Neural cell (in vitro differentiated cells): ENCODE measurements around the gene HDAC3. TPM values are rescaled to one million over a fixed set of nuclear protein-coding genes. Genes with fewer than 3 reads are reported as not detected.
A peak's percentile ranks its signal among the peaks of the same experiment; 100 is the strongest.

ENCODE experiments used
- H2AFZ ChIP-seq: fragments of 200-600, 300-800 bp; sonication (generic), shearing (Covaris generic); 2 replicates; pipeline ENCODE4 v1.6.0; 2014; ENCODE audit warnings: low read depth, mild to moderate bottlenecking, antibody characterized with exemption, low read length, moderate library complexity
- H3F3A ChIP-seq: fragments of 200-600 bp; shearing (Covaris generic); 2 replicates; pipeline ENCODE4 v1.6.1; 2016; ENCODE audit warnings: mild to moderate bottlenecking, moderate library complexity, mixed read lengths, antibody characterized with exemption, low read length; ENCODE audit not compliant: insufficient read depth, poor library complexity, severe bottlenecking
- H3K27ac ChIP-seq: fragments of 200-600, 300-800 bp; sonication (generic), shearing (Covaris generic); 2 replicates; pipeline ENCODE4 v1.5.1; 2014; ENCODE audit warnings: mild to moderate bottlenecking, low read length, moderate library complexity
- H3K27me3 ChIP-seq: fragments of 300-800, 200-600 bp; sonication (generic), shearing (Covaris generic); 2 replicates; pipeline ENCODE4 v1.6.0; 2014; ENCODE audit warnings: mild to moderate bottlenecking, low read depth, low read length, moderate library complexity; ENCODE audit not compliant: insufficient read depth
- H3K36me3 ChIP-seq: fragments of 300-800, 200-600 bp; sonication (generic), shearing (Covaris generic); 2 replicates; pipeline ENCODE4 v1.5.1; 2014; ENCODE audit warnings: mild to moderate bottlenecking, antibody characterized with exemption, low read length, moderate library complexity; ENCODE audit not compliant: insufficient read depth
- H3K4me2 ChIP-seq: fragments of 300-800, 200-600 bp; sonication (generic), shearing (Covaris generic); 2 replicates; pipeline ENCODE4 v1.6.0; 2014; ENCODE audit warnings: mild to moderate bottlenecking, low read length
- H3K4me3 ChIP-seq: fragments of 300-800, 200-600 bp; sonication (generic), shearing (Covaris generic); 2 replicates; pipeline ENCODE4 v1.5.1; 2014; ENCODE audit warnings: mild to moderate bottlenecking, low read length, moderate library complexity
- H3K79me2 ChIP-seq: fragments of 200-600 bp; shearing (Covaris generic); replicated peaks from 2 replicates; pipeline ENCODE4 v1.6.0; 2014; ENCODE audit warnings: mild to moderate bottlenecking, low read length, moderate library complexity; ENCODE audit not compliant: insufficient read depth
- H3K9ac ChIP-seq: fragments of 300-800, 200-600 bp; sonication (generic), shearing (Covaris generic); 2 replicates; pipeline ENCODE4 v1.6.1; 2016; ENCODE audit warnings: mild to moderate bottlenecking, low read length, mixed read lengths
- H3K9me2 ChIP-seq: fragments of 200-600 bp; shearing (Covaris generic); 2 replicates; pipeline ENCODE4 v1.6.1; 2016; ENCODE audit warnings: mild to moderate bottlenecking, low read length, mixed read lengths; ENCODE audit not compliant: insufficient read depth
- H3K9me3 ChIP-seq: fragments of 200-600, 300-800 bp; sonication (generic), shearing (Covaris generic); 2 replicates; pipeline ENCODE4 v1.6.1; 2016; ENCODE audit warnings: mild to moderate bottlenecking, mixed run types, low read length, moderate library complexity, mixed read lengths
- H4K20me1 ChIP-seq: fragments of 200-600 bp; shearing (Covaris generic); 2 replicates; pipeline ENCODE4 v1.6.1; 2016; ENCODE audit warnings: mild to moderate bottlenecking, mixed run types; ENCODE audit not compliant: insufficient read depth
- EP300 ChIP-seq: fragments of 450-650 bp; conservative IDR thresholded peaks from 2 replicates; pipeline ENCODE4 v1.6.1; 2014; ENCODE audit warnings: antibody characterized with exemption, mild to moderate bottlenecking, moderate library complexity; ENCODE audit not compliant: poor library complexity, severe bottlenecking
- EZH2 ChIP-seq: fragments of 200-600, 300-800 bp; shearing (Covaris generic), sonication (generic); IDR thresholded peaks from 2 replicates; pipeline ENCODE4 v1.6.1; 2014; ENCODE audit warnings: antibody characterized with exemption, low read length, borderline replicate concordance, mild to moderate bottlenecking; ENCODE audit not compliant: insufficient read depth, poor library complexity, severe bottlenecking
- MXI1 ChIP-seq: fragments of 450-650 bp; conservative IDR thresholded peaks from 2 replicates; pipeline ENCODE4 v1.6.1; 2014; ENCODE audit warnings: antibody characterized with exemption, mild to moderate bottlenecking; ENCODE audit not compliant: poor library complexity, severe bottlenecking
- POLR2AphosphoS5 ChIP-seq: IDR thresholded peaks from 2 replicates; pipeline ENCODE4 v1.6.1; 2012
- RAD21 ChIP-seq: fragments of 450-650 bp; conservative IDR thresholded peaks from 2 replicates; pipeline ENCODE4 v1.6.1; 2014; ENCODE audit warnings: antibody characterized with exemption, mild to moderate bottlenecking, moderate library complexity
- REST ChIP-seq: IDR thresholded peaks from 2 replicates; pipeline ENCODE4 v1.6.1; 2012; ENCODE audit warnings: borderline replicate concordance
- SMC3 ChIP-seq: fragments of 450-650 bp; conservative IDR thresholded peaks from 2 replicates; pipeline ENCODE4 v1.6.1; 2014; ENCODE audit warnings: antibody characterized with exemption, mild to moderate bottlenecking, moderate library complexity; ENCODE audit not compliant: poor library complexity
- TAF1 ChIP-seq: IDR thresholded peaks from 2 replicates; pipeline ENCODE4 v1.6.1; 2012; ENCODE audit warnings: low read depth
- polyA minus RNA-seq: library from RNA; depleted of rRNA, polyadenylated mRNA; stranded (reverse); fragments of >200 nt; gene quantifications from 2 replicates; pipeline ENCODE4 v1.2.3, GENCODE V29; 2014
- polyA plus RNA-seq: library from polyadenylated mRNA; depleted of rRNA; stranded (reverse); fragments of >200 nt; gene quantifications from 2 replicates; pipeline ENCODE4 v1.2.3, GENCODE V29; 2014
- TF ChIP-seq, protein P1 (sequence below): fragments of 450-650 bp; IDR thresholded peaks from 2 replicates; pipeline ENCODE4 v1.5.1; 2014; ENCODE audit warnings: antibody characterized with exemption, mild to moderate bottlenecking, moderate library complexity; ENCODE audit not compliant: poor library complexity, severe bottlenecking

The HDAC3 gene
- polyA plus RNA-seq (115 and 138 TPM in 2 replicates), polyA minus RNA-seq (52.4 and 60.4 TPM in 2 replicates)

DNA sequence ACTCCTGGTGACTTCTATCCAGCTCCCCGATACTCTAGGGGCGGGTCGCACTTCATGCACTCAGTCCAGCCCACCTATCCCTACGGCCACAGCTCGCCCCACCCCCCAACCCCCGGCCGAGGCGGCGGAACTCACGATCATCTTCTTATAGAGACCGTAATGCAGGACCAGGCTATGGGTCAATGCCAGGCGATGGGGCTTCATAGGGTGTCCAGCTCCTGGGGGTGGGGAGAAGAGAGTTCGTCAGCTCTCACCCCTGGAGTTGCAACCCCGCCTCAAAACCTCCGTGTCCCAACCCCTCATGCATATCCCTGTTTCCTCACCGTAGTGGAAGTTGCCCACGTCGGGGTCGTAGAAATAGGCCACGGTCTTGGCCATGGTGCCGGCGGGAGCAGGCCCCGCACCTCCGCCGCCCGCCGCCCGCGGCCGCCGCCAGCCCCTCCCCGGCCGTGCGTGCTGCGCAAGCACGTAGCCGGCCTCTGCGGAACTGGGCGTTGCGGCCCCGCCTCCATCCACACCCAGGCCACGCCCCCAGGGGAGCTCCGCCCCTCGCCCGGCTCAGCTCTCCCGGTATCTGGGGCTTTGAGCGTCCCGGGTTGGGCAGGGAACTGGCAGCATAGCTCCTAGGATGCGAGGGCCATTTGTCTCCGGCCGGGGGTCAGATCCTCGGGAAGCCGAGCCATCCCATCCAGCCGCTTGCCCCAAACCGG lies at the start of gene HDAC3, which contains the start of gene RELL2:
Gene HDAC3, minus strand, starts transcription at position 437 of the 710 bp plus-strand sequence. Its CDS starts 59 bp downstream, at position 378.
Gene RELL2, plus strand, starts transcription at position 585 of the 710 bp plus-strand sequence. CDS start 1,229 bp downstream, outside the sequence.
- Histone ChIP-seq H3K9me2 (no peaks in the 10 kb centered on the region), H3K27ac (peak within 1 kb of the TSS; percentile 77), H3K36me3 (peaks cover 9% of the 10 kb centered on the region), H3K4me2 (peak within 1 kb of the TSS; percentile 79), H4K20me1 (no peaks in the 10 kb centered on the region), H3K9ac (peak within 1 kb of the TSS; percentile 88), H3K79me2 (peaks cover 25% of the 10 kb centered on the region), H3K4me3 (peak within 1 kb of the TSS; percentile 83), H3K9me3 (no peaks in the 10 kb centered on the region), H3K27me3 (no peaks in the 10 kb centered on the region), H2AFZ (peak within 1 kb of the TSS; percentile 80), H3F3A (no peaks in the 10 kb centered on the region)
- TF ChIP-seq SMC3 (peak; percentile 19), REST (no peak), POLR2AphosphoS5 (peak; percentile 89), MXI1 (no peak), RAD21 (no peak), EZH2 (no peak), EP300 (no peak), TAF1 (peak; percentile 34)
- TF ChIP-seq, protein P1, sequence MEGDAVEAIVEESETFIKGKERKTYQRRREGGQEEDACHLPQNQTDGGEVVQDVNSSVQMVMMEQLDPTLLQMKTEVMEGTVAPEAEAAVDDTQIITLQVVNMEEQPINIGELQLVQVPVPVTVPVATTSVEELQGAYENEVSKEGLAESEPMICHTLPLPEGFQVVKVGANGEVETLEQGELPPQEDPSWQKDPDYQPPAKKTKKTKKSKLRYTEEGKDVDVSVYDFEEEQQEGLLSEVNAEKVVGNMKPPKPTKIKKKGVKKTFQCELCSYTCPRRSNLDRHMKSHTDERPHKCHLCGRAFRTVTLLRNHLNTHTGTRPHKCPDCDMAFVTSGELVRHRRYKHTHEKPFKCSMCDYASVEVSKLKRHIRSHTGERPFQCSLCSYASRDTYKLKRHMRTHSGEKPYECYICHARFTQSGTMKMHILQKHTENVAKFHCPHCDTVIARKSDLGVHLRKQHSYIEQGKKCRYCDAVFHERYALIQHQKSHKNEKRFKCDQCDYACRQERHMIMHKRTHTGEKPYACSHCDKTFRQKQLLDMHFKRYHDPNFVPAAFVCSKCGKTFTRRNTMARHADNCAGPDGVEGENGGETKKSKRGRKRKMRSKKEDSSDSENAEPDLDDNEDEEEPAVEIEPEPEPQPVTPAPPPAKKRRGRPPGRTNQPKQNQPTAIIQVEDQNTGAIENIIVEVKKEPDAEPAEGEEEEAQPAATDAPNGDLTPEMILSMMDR = no peak

DNA sequence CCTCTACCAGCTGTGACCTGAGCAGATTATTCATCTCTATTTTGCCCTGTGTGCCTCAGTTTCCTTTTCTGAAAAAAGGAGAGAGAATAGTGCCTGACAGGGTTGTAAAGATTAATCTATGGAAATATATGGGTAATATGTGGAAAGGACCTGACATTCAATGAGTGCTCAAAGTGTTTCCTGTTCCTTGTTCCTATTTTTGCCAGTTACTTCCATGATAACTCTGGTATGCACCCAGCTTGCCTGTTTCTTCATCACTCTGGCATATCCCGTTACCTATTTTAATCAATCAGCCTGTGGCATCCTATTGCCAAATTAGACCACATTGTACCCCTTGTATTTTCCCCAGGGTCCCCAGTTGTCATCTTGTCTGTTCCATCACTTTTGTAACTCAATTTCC lies 48.9 kb upstream of the HDAC3 start:
- Histone ChIP-seq H3K9ac (no peak overlapping the region), H3K9me2 (no peaks in the 10 kb centered on the region), H3K27ac (no peak overlapping the region), H3K9me3 (no peaks in the 10 kb centered on the region), H4K20me1 (no peaks in the 10 kb centered on the region), H3K4me2 (no peak overlapping the region), H3K79me2 (no peaks in the 10 kb centered on the region), H2AFZ (no peak overlapping the region), H3F3A (no peaks in the 10 kb centered on the region), H3K27me3 (no peaks in the 10 kb centered on the region), H3K4me3 (no peak overlapping the region), H3K36me3 (no peaks in the 10 kb centered on the region)
- TF ChIP-seq REST (no peak), EP300 (no peak), TAF1 (no peak), RAD21 (no peak), SMC3 (no peak), MXI1 (no peak), POLR2AphosphoS5 (no peak), EZH2 (no peak)
- TF ChIP-seq, protein P1 = no peak
